OCI-M2 (cell line): Measurements from ENCODE around the gene AMIGO2.
"Not testable (repeated sequence)": the region's sequence is repeated elsewhere in the genome, so short reads cannot be mapped to it uniquely, and the experiment has no call there.

ENCODE experiments used
- DNase-seq: peaks from one replicate; lab custom pipeline; 2025; ENCODE audit not compliant: unreplicated experiment; lab: John Stamatoyannopoulos, UW

Gene AMIGO2

GRCh38 chr12:47075192-47076084 is 4.3 kb downstream of the AMIGO2 start:
- DNase-seq = no peak

DNA sequence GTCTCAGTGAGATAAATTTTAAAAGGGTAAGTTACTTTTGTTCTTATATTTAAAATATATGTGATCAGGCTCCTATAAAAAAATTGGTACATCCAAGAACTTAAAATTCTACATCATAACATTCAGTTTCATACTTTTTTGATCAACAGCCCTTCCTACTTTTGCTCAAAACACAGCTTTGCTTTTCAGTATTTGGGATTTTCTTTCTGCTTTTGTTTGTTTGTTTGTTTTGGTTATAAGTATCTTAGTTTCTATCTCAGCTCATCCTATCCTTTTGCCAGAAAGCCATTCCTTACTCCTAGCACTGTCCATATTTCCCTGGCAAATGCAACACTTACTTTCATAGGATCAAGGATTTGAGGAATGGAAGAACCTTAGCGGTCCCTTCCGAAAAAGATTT is 5.0 kb downstream of the AMIGO2 start:
- no peak for DNase-seq

DNA sequence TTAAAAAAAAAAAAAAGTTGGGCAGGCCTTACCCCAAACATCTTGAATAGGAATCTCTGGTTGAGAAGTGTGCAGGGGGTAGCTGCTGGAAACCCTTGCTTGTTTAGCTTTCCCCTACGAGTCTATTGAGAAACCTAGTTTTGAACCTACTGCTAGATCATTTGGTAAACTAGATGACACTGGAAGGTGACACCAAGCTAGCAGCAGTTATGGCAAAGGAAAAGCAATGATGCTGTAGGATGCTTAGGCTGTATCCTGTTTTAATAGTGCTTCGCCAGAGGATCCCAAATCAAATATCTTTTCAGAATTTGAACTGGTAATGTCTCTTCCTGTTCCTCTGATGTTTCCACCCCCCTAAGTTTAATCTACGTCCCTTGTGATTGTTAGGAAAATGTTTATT is 5.8 kb downstream of the AMIGO2 start:
- no peak for DNase-seq

- no peak for DNase-seq
These were observed 8.4 kb downstream of the AMIGO2 start for GRCh38 chr12:47071241-47071852.

DNA sequence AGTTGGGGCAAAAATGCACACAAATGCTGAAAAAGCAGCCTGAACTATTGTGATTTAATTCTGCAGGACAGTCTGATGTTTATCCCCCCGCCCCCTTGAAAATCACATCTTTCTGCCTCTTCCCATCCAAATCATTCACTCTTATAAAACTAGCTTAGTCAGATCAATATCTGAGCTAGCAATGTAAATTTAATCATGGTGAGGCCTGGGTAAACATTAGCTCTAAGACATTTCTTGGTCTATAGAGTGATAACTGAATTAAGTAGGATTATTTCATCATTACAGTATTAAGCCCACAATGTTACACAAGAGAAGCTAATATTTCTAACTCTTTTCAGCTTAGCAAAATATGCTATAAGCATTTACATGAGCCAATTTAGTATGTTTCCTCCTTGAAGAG is 9.4 kb downstream of the AMIGO2 start:
- no peak for DNase-seq

DNA sequence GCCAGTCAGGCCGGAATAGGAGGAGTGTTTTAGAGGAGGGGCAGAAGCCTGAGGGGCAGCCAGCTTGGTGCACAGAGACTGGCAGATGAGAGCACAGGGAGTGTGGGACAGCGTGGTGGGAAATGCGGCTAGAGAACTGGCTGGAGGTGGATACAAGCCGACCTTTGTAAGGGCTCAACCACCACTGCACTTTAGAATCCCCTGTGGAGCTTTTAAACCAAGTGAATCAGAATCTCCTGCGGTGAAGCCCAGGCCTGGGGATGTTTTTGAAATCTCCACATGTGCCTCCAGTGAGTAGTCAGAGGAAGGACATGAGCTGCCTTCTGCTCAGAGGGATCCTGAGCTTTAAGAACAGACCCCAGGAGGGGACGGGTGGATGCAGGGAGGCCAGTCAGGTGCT is 11.2 kb downstream of the AMIGO2 start:
- DNase-seq = no peak

DNA sequence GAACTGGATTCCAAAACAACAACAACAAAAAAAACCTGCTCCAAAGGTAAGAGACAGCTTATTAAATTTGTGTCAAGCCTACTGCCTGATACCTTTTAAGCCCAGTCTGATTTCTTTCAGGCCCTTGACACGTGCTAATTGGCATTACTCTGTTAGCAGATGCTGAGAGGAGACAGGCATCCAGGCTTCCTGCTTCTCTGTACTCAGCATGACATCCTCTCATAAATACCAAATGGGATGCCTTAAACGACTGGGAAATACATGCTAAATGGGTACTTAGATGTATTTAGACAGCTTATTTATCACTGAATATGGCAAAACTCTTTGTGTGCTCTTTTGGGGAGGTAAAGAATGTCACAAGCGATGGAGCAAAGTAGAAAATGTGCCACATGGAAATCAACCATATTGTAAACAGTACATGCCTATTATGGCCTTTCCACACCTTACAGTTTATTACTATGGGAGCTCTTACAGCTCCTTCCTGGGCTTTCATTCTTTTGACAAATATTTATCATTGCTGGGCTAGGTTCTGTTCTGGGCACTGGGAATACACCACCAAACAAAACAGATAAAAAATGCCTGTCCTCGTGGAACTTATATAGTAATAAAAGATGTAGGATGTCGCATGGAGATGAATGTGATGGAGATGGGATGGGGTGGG is 11.9 kb downstream of the AMIGO2 start:
- no peak for DNase-seq

GRCh38 chr12:47067176-47067575 is 12.6 kb downstream of the AMIGO2 start:
- no peak for DNase-seq

DNA sequence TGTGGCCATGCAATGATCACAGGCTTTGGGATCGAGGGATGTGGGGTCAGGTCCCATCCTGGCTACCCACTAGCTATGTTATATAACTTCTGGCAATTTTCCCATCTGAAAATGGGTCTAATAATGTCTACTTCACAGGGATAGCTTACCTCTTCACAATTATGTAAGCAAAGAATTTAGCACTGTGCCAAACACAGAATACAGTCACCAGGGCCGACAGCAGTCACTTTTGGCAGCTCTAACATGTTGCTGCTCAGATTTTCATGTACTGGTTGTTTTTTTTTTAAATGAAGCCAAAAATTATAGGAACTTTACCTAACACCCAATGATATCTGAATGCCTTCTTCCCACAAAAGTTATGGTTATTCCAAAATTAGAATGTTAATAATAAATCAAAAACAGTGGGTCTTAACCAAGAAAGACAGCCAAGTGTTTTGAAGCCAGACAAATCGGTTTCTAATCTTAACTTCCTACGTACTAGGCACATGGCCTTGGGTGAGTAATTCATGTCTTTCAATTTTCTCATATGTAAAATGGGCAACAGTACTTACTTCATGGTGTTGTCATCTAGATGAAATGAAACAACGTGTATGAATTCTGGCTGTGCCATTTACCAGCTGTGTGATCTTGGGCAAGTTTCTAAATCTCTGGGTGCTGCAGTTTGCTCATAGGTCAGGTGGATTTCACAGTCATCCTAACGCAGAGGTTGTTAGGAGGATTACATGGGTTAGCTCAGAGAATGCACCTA is 13.3 kb downstream of the AMIGO2 start:
- no peak for DNase-seq

- DNase-seq = no peak
These were observed 14.2 kb downstream of the AMIGO2 start for GRCh38 chr12:47065546-47065945.

DNA sequence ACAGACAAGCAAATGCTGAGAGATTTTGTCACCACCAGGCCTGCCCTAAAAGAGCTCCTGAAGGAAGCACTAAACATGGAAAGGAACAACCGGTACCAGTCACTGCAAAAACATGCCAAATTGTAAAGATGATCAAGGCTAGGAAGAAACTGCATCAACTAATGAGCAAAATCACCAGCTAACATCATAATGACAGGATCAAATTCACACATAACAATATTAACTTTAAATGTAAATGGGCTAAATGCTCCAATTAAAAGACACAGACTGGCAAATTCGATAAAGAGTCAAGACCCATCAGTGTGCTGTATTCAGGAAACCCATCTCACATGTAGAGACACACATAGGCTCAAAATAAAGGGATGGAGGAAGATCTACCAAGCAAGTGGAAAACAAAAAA is 21.1 kb downstream of the AMIGO2 start:
- not testable (repeated sequence) for DNase-seq

- DNase-seq = not testable (repeated sequence)
These were observed 22.8 kb downstream of the AMIGO2 start for GRCh38 chr12:47056944-47057343.

GRCh38 chr12:47055856-47056255 is 23.9 kb downstream of the AMIGO2 start:
- DNase-seq = not testable (repeated sequence)

- DNase-seq = no peak
These were observed 25.1 kb downstream of the AMIGO2 start for GRCh38 chr12:47054659-47055058.

- no peak for DNase-seq
These were observed 25.8 kb downstream of the AMIGO2 start for GRCh38 chr12:47053961-47054360.

DNA sequence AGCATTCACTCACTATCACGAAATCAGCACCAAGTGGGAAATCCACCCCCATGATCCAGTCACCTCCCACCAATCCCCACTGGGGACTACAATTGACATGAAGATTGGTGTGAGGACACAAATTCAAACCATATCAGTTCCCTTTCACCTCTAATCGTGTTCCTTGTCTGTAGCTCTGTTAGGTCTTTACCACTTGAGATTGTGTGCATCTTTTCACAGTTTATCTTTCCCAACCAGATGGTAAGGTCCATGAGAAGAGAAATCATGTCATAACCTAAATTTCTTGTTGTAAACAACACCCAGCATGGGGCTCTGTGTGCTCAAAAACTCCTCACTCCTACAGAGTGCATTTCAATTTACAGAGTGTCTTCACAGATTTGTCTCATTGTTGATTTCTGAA is 27.5 kb downstream of the AMIGO2 start:
- no peak for DNase-seq

DNA sequence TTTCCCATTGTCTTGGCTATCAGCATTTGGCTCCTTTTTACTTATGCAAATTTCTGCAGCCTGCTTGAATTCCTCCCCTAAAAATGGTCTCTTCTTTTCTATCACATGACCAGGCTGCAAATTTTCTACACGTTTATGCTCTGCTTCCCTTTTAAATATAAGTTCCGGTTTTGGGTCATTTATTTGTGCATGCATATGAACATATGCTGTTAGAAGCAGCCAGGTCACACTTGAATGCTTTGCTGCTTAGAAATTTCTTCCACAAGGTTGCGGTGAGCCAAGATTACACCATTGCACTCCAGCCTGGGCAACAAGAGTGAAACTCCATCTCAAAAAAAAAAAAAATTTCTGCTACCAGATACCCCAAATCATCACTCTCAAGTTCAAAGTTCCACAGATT is 28.5 kb downstream of the AMIGO2 start:
- not testable (repeated sequence) for DNase-seq

DNA sequence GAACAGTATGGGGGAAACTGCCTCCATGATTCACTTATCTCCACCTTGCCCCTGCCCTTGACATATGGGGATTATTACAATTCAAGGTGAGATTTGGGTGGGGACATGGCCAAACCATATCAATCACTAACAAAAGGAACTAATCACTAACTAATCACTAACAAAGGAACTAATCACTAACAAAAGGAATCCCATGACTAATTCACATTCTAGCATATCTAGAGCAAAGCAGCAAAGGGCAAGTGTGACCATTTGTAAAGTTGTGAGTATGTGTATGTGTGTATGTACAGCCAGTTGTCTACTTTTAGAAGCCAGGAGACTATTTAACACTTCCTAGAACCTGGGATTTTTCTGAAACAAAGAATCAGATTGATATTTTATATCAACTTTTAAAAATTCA is 31.2 kb downstream of the AMIGO2 start:
- DNase-seq = no peak

DNA sequence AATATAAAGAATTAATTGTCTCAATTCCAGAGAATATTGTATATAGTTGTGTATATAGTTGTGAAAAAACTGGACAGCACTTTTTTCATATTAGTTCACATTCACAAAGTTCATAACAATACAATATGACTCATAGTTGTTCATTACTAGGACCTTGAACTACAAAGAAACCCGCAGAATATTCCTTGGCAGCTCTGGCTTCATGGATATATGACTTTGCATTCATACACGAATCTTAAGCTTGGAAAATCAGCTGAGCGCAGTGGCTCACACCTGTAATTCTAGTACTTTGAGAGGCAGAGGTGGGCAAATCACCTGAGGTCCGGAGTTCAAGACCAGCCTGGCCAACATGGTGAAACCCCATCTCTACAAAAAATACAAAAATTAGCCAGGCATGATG is 38.4 kb downstream of the AMIGO2 start:
- DNase-seq = no peak

GRCh38 chr12:47039756-47040155 is 40.0 kb downstream of the AMIGO2 start:
- DNase-seq = no peak

GRCh38 chr12:47039079-47039478 is 40.7 kb downstream of the AMIGO2 start:
- no peak for DNase-seq
